H9 (cell line): ENCODE measurements around the gene MANSC4. TPM values are rescaled to one million over a fixed set of nuclear protein-coding genes. Genes with fewer than 3 reads are reported as not detected.

Experiments used
- DNase-seq: peaks from one replicate; pipeline ENCODE4 v3.0.0-alpha.2; 2017
- H2AFZ ChIP-seq: one replicate; pipeline ENCODE4 v1.6.1; 2013; ENCODE audit warnings: mild to moderate bottlenecking, low read length, control low read depth, moderate library complexity
- H2AK5ac ChIP-seq: 2 replicates; pipeline ENCODE4 v1.6.1; 2013; ENCODE audit warnings: low read length, control low read depth, mixed read lengths; ENCODE audit not compliant: insufficient read length
- H2BK120ac ChIP-seq: one replicate; pipeline ENCODE4 v1.6.1; 2013; ENCODE audit warnings: low read depth, mild to moderate bottlenecking, low read length, control low read depth, inconsistent platforms; ENCODE audit not compliant: poor library complexity, severe bottlenecking
- H2BK12ac ChIP-seq: 2 replicates; pipeline ENCODE4 v1.6.1; 2013; ENCODE audit warnings: low read length, control low read depth, mixed read lengths, low read depth; ENCODE audit not compliant: insufficient read length
- H2BK15ac ChIP-seq: 2 replicates; pipeline ENCODE4 v1.6.1; 2013; ENCODE audit warnings: low read depth, low read length, control low read depth
- H2BK20ac ChIP-seq: one replicate; pipeline ENCODE4 v1.6.1; 2013; ENCODE audit warnings: low read depth, mild to moderate bottlenecking, low read length, control low read depth, inconsistent platforms; ENCODE audit not compliant: poor library complexity, severe bottlenecking
- H2BK5ac ChIP-seq: 2 replicates; pipeline ENCODE4 v1.6.1; 2013; ENCODE audit warnings: low read length, control low read depth, mixed read lengths; ENCODE audit not compliant: insufficient read length
- H3K14ac ChIP-seq: 2 replicates; pipeline ENCODE4 v1.6.1; 2013; ENCODE audit warnings: low read length, control low read depth; ENCODE audit not compliant: insufficient read depth
- H3K18ac ChIP-seq: 2 replicates; pipeline ENCODE4 v1.6.1; 2013; ENCODE audit warnings: low read depth, mild to moderate bottlenecking, mixed read lengths, low read length, control low read depth; ENCODE audit not compliant: insufficient read length
- H3K23ac ChIP-seq: 2 replicates; pipeline ENCODE4 v1.6.1; 2013; ENCODE audit warnings: low read length, control low read depth, mixed read lengths, low read depth; ENCODE audit not compliant: insufficient read length
- H3K23me2 ChIP-seq: 2 replicates; pipeline ENCODE4 v1.6.1; 2013; ENCODE audit warnings: low read depth, mild to moderate bottlenecking, mixed read lengths, low read length, control low read depth; ENCODE audit not compliant: insufficient read length, poor library complexity, severe bottlenecking
- H3K27ac ChIP-seq: 2 replicates; pipeline ENCODE4 v1.5.1; 2013; ENCODE audit warnings: low read length, control low read depth, mixed read lengths, low read depth; ENCODE audit not compliant: insufficient read length
- H3K27me3 ChIP-seq: 2 replicates; pipeline ENCODE4 v1.6.1; 2013; ENCODE audit warnings: low read length, control low read depth, inconsistent platforms; ENCODE audit not compliant: insufficient read depth
- H3K4ac ChIP-seq: 2 replicates; pipeline ENCODE4 v1.6.1; 2013; ENCODE audit warnings: low read depth, mild to moderate bottlenecking, control low read depth, inconsistent platforms, low read length, moderate library complexity
- H3K4me1 ChIP-seq: 2 replicates; pipeline ENCODE4 v1.6.1; 2013; ENCODE audit warnings: low read length, control low read depth, inconsistent platforms; ENCODE audit not compliant: insufficient read depth
- H3K4me2 ChIP-seq: 2 replicates; pipeline ENCODE4 v1.6.1; 2013; ENCODE audit warnings: low read length, control low read depth, mixed read lengths; ENCODE audit not compliant: insufficient read length, insufficient read depth
- H3K56ac ChIP-seq: 2 replicates; pipeline ENCODE4 v1.6.1; 2013; ENCODE audit warnings: low read depth, mild to moderate bottlenecking, mixed read lengths, low read length, control low read depth; ENCODE audit not compliant: insufficient read length
- H3K79me1 ChIP-seq: 2 replicates; pipeline ENCODE4 v1.6.1; 2013; ENCODE audit warnings: low read depth, mild to moderate bottlenecking, moderate library complexity, low read length, control low read depth, inconsistent platforms; ENCODE audit not compliant: insufficient read depth, poor library complexity, severe bottlenecking
- H3K79me2 ChIP-seq: 2 replicates; pipeline ENCODE4 v1.6.1; 2013; ENCODE audit warnings: low read length, control low read depth, inconsistent platforms; ENCODE audit not compliant: insufficient read depth
- H3K9ac ChIP-seq: 2 replicates; pipeline ENCODE4 v1.6.1; 2013; ENCODE audit warnings: low read length, control low read depth, mixed read lengths; ENCODE audit not compliant: insufficient read length; ENCODE audit errors: extremely low read depth
- H3K9me3 ChIP-seq: one replicate; pipeline ENCODE4 v1.6.1; 2013; ENCODE audit warnings: low read depth, low read length, inconsistent platforms; ENCODE audit not compliant: control insufficient read depth
- H3T11ph ChIP-seq: one replicate; pipeline ENCODE4 v1.6.1; 2013; ENCODE audit warnings: mild to moderate bottlenecking, low read length, control low read depth, inconsistent platforms
- H4K20me1 ChIP-seq: one replicate; pipeline ENCODE4 v1.6.1; 2013; ENCODE audit not compliant: control insufficient read depth, insufficient read length, insufficient read depth
- H4K5ac ChIP-seq: 2 replicates; pipeline ENCODE4 v1.6.1; 2013; ENCODE audit warnings: low read depth, mild to moderate bottlenecking, mixed read lengths, low read length, control low read depth; ENCODE audit not compliant: insufficient read length
- H4K8ac ChIP-seq: replicated peaks from 2 replicates; pipeline ENCODE4 v1.6.1; 2013; ENCODE audit warnings: low read length, control low read depth, mixed read lengths, low read depth; ENCODE audit not compliant: insufficient read length
- H4K91ac ChIP-seq: 2 replicates; pipeline ENCODE4 v1.6.1; 2013; ENCODE audit warnings: low read depth, mild to moderate bottlenecking, moderate library complexity, mixed read lengths, low read length, control low read depth; ENCODE audit not compliant: insufficient read length
- H3K27ac Mint-ChIP-seq, 3 experiments: 2 replicates in 2 of 3; 3 replicates in 1 of 3; pipeline ENCODE4 v1.8.0; 2020 to 2021; ENCODE audit warnings: mixed read lengths in 3 of 3, mild to moderate bottlenecking in 1 of 3, moderate library complexity in 1 of 3
- H3K27me3 Mint-ChIP-seq: 2 replicates; pipeline ENCODE4 v1.8.0; 2021; ENCODE audit warnings: low read depth, mild to moderate bottlenecking, moderate library complexity, mixed read lengths
- H3K36me3 Mint-ChIP-seq, 3 experiments: 2 replicates in 2 of 3; 3 replicates in 1 of 3; pipeline ENCODE4 v1.8.0; 2020 to 2021; ENCODE audit warnings: low read depth in 3 of 3, mixed read lengths in 3 of 3; ENCODE audit not compliant: insufficient read depth in 1 of 3
- H3K4me1 Mint-ChIP-seq, 2 experiments: 2 replicates each; pipeline ENCODE4 v1.8.0; 2020; ENCODE audit warnings: mixed read lengths in 2 of 2
- H3K4me3 Mint-ChIP-seq, 2 experiments: 2 replicates in 1 of 2; 3 replicates in 1 of 2; pipeline ENCODE4 v1.8.0; 2020 to 2021; ENCODE audit warnings: mild to moderate bottlenecking in 2 of 2, mixed read lengths in 2 of 2, moderate library complexity in 1 of 2
- H3K9me3 Mint-ChIP-seq, 2 experiments: 2 replicates in 1 of 2; 3 replicates in 1 of 2; pipeline ENCODE4 v1.8.0; 2020; ENCODE audit warnings: mild to moderate bottlenecking in 2 of 2, mixed read lengths in 2 of 2, moderate library complexity in 1 of 2
- CTCF ChIP-seq: fragments of 200-600 bp; sonication (generic); conservative IDR thresholded peaks from 3 replicates; pipeline ENCODE4 v1.8.0; 2021; ENCODE audit warnings: antibody characterized with exemption, mild to moderate bottlenecking
- WGBS: extraction: QIAGEN DNeasy Blood & Tissue Kit; methylation state at CpG from one replicate; pipeline ENCODE4 v1.1.7; 2013; ENCODE audit warnings: missing lambda C conversion rate, low lambda C conversion rate, mixed read lengths; ENCODE audit not compliant: insufficient read length; ENCODE audit errors: extremely low coverage; 5-methylcytosine and 5-hydroxymethylcytosine counted together
- total RNA-seq: library from RNA; stranded (reverse); gene quantifications from 2 replicates; pipeline ENCODE4 v1.2.1, GENCODE V29; 2021

The MANSC4 gene
- total RNA-seq, 1 experiment from 2014 or later: not detected

- no peak overlapping the region for H3K4ac ChIP-seq
- DNase-seq: no peak
- no peak overlapping the region for H3K18ac ChIP-seq
- H2AK5ac ChIP-seq: no peak overlapping the region
- no peak overlapping the region for H2BK5ac ChIP-seq
- H3K79me1 ChIP-seq: no peaks in the 10 kb centered on the region
- H4K8ac ChIP-seq: no peak overlapping the region
- no peak overlapping the region for H3K27ac ChIP-seq
- no peak overlapping the region for H3T11ph ChIP-seq
- H3K23me2 ChIP-seq: peaks cover 1% of the 10 kb centered on the region
- no peaks in the 10 kb centered on the region for H3K27me3 ChIP-seq
- H2BK120ac ChIP-seq: no peak overlapping the region
- no peak for TF ChIP-seq CTCF
- H2BK15ac ChIP-seq: no peak overlapping the region
- no peak overlapping the region for H2BK20ac ChIP-seq
- no peak overlapping the region for H2BK12ac ChIP-seq
- no CpG with 5 or more reads among the region's 3 CpGs for WGBS
- Mint-ChIP-seq H3K36me3 (peaks cover 7 to 41% (median 27%) of the 10 kb centered on the region in 3 experiments; a peak in 6 of 7 replicates), H3K27ac (no peak overlapping the region), H3K9me3 (no peaks in the 10 kb centered on the region), H3K27me3 (no peaks in the 10 kb centered on the region), H3K4me3 (no peak overlapping the region), H3K4me1 (peaks cover 16 to 23% of the 10 kb centered on the region in 2 experiments)
- H3K9ac ChIP-seq: no peak overlapping the region
- H4K20me1 ChIP-seq: no peaks in the 10 kb centered on the region
- no peak overlapping the region for H3K56ac ChIP-seq
- no peak overlapping the region for H4K5ac ChIP-seq
- no peak overlapping the region for H4K91ac ChIP-seq
- peaks cover 3% of the 10 kb centered on the region; the same call in 1 of the 2 replicates for H3K4me1 ChIP-seq
- no peak overlapping the region for H3K23ac ChIP-seq
- H3K4me2 ChIP-seq: no peak overlapping the region
- no peak overlapping the region for H3K14ac ChIP-seq
- no peak overlapping the region for H2AFZ ChIP-seq
- H3K9me3 ChIP-seq: no peaks in the 10 kb centered on the region
- peaks cover 8% of the 10 kb centered on the region; the same call in 1 of the 2 replicates for H3K79me2 ChIP-seq
These were observed 6.0 kb upstream of the MANSC4 start for GRCh38 chr12:27785882-27786570.
